ENCODE measurements around the gene WNT8A.
"Not testable (repeated sequence)": the region's sequence is repeated elsewhere in the genome, so short reads cannot be mapped to it uniquely, and the experiment has no call there.

Gene WNT8A, protein sequence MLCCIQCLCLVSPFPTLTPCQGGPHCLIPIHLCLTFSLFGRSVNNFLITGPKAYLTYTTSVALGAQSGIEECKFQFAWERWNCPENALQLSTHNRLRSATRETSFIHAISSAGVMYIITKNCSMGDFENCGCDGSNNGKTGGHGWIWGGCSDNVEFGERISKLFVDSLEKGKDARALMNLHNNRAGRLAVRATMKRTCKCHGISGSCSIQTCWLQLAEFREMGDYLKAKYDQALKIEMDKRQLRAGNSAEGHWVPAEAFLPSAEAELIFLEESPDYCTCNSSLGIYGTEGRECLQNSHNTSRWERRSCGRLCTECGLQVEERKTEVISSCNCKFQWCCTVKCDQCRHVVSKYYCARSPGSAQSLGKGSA

DNA sequence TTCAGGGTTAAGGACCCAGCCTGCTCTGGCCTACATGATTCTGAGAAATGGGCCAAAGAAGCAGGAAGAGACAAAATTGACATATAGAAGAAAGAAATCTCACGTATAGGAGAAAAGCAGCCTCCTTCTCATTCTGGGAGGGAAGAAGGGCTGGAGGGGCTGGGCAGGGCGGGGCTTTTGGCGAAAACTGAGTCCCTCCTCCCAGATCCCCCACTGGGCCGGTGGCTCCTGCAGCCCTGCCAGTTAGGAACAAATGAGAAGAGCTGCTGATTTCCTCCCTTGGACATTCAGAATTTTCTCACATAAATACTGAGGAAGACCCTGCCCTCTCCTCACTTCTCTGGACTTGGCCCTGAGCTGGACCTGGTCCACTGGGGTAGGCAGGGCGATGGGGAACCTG is at the start of gene WNT8A:
Gene WNT8A (plus strand): TSS at position 332 of the 400 bp plus-strand sequence. CDS start 95 bp downstream, outside the sequence.
- no peak for DNase-seq (ENCODE audit: low read depth in 2 of 2)

DNA sequence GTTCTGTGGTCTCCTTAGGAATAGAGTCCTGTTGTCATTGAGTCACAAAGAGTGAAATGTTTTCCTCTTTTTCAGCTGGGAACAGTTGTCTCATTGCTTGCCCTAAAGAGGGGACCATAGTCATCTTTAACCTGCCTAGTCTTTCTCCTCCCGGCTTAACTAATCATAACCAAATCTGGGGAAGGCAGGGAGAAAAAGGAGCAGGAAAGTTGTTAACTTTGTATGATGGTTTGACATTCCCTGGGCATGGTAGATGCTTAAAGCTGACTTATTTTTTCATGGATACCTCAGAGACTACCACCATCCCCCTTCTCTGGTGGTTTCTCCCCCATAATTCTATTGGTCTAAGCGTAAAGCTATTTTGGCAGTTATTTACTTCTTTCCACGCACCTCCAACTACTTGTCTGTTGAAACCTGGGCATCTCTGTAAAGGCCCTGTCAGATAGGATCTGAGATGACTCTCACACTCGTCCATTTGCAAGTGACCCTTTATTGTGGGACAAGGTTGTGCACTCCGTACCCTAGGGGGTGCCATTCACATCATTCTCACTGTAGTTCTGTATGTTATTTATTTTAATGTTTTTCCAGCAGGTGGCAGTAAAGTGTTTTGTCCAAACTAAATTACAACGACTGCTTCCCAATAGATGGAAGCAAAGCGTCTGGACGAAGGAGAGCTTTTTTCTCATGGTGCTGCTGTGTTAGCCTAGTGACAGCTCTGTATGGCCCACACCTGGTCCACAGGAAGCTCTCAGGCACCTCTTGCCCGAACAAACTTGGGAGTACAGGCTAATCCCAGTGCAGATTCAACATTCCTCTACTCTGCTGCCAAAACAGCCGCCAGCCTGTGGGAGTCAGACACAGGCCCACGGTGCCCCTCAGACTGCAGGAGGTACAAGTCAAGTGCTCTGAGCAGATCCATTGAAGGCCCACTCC is 48.0 kb upstream of the WNT8A start:
- DNase-seq (ENCODE audit: low read depth in 2 of 2): peak; percentile 27 to 33

DNA sequence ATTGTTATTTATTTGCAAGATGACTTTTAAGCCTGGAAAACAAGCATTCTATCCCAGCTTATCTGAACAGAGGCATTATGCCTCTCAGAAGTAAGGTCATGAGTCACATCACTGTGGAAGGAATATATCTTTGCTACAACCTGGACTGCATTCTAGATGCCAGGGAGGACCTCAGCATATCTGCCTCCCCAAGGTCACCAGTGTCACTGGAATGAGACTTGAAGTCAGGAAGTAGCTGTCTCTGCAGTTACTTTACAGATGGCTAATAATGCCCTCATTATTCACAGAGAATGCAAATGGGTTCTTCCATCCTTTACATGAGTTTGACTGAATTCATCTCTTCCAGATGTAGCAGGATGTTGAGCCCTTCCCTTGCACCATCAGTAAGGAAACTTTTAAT is 46.6 kb upstream of the WNT8A start:
- no peak for DNase-seq (ENCODE audit: low read depth in 2 of 2)

DNA sequence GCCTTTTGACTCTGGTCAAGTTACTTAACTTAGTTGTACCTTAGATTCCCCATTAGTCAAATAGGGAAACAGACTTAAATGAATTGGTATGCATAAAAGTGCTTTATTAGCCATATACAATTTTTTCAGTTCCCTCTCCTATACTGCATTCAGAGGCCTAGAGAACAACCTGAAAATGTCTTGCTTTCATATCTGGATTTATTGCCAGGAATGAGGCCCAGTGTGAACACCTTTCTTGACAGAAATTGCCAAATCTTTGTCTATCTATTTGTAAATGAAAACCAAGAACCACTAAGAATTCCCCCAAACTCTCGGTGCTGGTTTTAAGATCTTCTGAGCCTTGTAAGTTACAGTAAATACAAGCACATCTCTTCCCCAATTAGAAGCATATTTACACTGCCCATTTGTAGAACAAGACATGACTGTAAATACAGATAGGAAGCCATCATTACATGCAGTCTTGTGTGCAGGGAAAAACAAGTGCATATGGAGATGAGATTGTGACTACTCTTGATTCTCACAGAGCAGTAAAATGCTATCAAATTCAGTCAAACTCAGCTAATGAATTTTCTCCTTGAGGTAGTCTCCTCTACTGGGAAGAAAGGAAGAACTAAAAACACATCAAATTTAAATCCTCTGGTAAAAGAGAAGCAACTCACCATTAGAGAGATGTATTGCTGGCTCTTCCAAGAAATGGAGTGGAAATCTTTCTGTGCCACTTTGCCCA is 45.8 kb upstream of the WNT8A start:
- DNase-seq (ENCODE audit: low read depth in 2 of 2): no peak

DNA sequence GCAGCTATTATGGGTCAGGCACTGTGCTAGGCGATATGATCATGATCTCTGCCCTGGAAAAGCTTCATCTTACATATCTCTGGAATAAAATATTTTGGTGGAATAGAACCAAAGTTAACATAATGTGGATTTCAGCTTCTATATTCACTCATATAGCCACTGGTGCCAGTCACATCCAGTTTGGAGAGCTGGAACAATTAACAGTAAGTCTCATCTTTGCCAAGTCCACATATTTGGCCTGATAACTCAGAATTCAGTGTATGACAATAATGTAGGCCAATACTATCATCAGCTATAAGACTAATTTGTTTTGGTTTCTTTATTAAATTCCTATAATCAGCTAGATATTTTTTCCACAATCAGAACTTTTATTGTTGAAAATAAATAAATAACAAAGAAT is 45.0 kb upstream of the WNT8A start:
- no peak for DNase-seq (ENCODE audit: low read depth in 2 of 2)

DNA sequence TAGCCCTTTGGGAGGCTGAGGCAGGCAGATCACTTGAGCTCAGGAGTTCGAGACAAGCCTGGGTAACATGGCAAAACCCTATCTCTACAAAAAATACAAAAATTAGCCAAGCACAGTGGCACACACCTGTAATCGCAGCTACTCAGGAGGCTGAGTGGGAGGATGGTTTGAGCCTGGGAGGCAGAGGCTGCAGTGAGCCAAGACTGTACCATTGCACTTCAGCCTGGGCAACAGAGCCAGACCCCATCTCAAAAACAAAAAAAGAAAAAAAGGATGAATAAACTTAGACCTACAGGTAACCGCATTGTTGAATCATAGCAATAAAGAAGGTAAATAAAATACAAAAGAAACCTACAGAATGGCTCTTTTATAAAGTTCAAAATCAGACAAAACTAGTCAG is 38.5 kb upstream of the WNT8A start:
- DNase-seq (ENCODE audit: low read depth in 2 of 2): not testable (repeated sequence)

DNA sequence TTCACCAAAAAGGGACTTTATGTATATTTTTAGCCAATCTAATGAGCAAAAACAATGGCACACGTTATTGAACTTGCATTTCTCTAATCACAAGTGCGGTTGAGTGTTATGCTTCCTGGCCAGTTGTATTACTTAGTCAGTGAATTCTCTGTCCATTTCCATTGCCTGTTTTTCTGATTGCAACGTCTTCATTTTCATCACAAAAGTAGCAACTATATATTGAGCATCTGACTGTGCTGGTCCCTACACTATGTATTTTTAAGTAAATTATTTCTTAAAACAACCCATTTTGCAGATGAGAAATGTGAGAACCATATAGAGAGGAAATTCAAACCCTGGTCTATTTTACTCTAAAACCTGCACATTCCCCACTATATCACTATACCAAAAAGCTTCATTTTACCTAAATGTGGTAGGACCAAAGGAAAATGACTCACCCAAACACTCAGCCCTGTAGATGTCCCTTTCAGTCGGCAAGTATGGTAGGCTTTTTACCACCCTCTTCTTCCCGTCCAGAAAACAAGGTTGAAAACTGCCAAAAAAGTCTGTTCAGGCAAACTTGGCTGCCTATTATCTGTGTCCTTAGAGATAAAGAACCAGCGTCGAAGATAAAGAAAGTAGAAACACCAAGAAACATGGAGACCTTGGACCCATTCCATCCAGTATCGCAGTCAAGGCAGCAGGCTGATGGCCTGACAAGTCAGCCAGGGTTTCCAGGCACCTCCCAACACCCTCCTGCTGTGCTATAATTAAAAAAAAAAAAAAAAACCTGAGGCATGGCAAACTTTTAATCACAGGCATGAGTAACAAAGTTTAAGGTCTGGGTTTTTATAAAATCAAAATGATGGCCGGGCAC is 32.2 kb upstream of the WNT8A start:
- DNase-seq (ENCODE audit: low read depth in 2 of 2): no peak

DNA sequence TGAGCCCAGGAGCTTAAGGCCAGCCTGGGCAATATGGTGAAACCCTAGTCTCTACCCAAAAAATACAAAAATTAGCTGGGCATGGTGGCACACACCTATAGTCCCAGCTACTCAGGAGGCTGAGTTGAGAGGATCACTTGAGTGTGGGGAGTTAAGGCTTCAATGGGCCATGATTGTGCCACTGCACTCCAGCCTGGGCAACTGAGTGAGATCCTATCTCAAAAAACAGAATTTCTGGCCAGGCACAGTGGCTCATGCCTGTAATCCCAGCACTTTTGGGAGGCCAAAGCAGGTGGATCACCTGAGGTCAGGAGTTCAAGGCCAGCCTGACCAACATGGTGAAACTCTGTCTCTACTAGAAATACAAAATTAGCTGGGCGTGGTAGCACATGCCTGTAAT is 31.1 kb upstream of the WNT8A start:
- DNase-seq (ENCODE audit: low read depth in 2 of 2): not testable (repeated sequence)

DNA sequence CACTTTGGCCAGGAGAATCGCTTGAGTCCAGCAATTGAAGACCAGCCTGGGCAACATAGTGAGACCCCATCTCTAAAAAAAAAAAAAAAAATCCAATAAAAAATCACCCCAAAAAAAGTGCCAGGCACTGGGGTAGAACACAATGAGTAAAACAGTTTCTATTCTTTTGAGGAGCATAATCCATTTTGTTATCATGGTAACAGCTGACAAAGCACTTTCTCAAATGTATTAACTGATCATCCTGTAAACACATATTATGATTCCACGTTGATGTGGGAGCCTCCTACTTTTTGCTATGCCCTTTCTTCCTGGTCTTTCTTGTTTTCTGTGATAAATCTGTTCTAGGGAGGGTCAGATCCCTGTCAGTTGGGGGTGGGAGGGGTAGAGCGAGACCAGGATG is 30.3 kb upstream of the WNT8A start:
- DNase-seq (ENCODE audit: low read depth in 2 of 2): no peak

DNA sequence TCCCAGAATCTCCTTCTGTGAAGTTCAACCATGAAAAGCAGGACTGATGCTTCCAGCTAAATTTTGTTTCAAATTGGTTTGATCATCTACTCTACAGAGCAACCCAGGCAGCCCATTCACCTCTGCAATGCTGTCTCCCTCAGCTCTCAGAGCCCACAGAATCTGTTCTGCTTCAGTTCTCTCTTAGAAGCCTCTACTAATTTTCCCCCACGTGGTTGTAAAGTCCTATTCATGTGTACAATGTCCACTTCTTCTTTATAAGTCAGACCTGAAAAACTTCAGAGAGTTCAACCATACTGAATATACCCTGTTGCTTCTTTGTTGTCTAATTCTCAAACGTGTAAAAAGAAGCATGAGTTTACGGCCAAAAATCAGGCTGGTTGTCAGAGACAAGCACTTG is 29.6 kb upstream of the WNT8A start:
- DNase-seq (ENCODE audit: low read depth in 2 of 2): no peak

DNA sequence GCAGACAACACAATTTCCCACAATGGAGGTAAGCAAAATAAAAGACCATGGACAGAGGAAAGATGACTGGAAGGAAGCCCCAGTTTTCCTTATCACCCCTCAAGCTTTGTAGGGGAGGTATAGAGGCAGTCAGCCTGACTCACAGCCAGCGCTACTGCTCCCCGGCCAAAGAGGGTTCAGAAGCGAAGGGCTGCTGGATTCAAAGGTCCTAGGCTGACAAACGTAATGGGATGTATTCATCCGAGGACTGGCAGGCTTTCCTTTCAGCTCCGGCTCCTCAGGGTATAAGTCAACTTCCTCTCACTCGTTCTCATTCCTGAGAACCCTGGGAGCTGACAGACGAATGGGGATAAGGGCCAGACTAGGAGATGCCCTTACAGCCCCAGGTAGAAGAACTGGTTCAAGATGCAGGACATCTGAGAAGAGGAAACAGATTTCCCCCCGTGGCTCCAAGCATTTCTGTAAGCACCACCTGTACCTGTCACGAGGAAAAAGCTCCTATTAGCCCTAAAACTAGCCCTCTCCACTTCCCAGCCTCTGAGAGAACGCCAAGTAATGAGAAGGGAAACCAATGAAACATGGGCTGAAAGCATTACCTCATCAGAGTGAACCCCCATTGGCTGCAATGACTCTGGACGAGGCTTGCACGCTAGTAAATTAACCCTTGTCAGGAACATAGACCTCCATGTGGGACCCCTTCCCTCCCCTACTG is 28.8 kb upstream of the WNT8A start:
- DNase-seq (ENCODE audit: low read depth in 2 of 2): no peak

DNA sequence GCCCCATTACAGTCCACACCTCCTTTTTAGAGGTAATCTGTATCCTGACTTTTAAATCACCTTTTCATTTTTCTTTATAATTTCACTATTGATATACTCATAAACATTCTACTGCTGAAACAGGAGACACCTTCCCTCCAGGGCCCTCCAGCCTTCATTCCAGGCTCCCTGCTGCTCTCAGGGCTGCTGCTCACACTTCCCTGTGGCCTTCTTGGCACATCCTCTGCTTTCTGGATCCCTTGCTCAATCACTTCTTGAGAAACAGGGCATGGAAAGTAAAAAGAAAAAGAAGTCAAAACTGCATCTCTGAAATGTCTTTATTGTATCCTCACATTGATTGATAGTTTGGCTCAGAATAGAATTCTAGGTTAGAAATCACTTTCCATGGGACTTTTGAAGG is 19.3 kb upstream of the WNT8A start:
- DNase-seq (ENCODE audit: low read depth in 2 of 2): no peak

DNA sequence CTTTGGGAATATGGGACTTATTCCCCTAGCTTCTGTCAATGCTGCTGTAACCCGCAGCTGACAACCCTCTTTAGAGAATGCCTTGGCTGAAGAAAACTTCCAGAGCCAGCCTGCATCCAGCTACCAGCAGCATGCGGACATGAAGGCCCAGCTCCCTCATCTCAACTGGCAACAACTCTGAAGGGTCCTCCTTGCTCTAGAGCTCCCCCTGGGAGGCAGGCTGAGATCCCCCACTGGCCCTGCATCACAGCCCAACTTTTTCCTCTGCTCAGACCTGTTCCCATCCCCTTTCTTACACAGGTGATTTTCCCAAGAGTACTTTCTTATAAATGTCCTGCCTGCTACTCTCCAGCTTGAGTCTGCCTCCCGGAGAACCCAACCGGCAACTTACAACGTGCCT is 18.7 kb upstream of the WNT8A start:
- no peak for DNase-seq (ENCODE audit: low read depth in 2 of 2)

DNA sequence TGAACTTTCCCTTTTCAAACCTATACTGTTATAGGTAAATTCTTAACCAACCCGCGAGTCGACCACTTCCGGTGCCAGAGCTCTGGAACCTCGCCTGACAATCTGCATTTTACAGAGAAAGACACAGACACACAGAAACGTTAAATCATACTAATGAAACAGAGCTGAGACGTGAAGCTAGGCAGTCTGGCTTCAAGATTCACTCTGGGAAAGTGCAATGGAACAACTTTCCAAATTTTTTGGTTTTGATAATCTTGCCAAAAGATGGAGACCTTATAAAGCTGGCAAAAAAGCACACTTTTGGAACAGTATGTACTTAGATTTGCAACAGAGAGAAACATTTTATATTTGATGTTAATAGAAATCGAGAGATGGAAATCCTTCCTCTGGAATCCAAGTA is 15.9 kb upstream of the WNT8A start:
- DNase-seq (ENCODE audit: low read depth in 2 of 2): no peak

DNA sequence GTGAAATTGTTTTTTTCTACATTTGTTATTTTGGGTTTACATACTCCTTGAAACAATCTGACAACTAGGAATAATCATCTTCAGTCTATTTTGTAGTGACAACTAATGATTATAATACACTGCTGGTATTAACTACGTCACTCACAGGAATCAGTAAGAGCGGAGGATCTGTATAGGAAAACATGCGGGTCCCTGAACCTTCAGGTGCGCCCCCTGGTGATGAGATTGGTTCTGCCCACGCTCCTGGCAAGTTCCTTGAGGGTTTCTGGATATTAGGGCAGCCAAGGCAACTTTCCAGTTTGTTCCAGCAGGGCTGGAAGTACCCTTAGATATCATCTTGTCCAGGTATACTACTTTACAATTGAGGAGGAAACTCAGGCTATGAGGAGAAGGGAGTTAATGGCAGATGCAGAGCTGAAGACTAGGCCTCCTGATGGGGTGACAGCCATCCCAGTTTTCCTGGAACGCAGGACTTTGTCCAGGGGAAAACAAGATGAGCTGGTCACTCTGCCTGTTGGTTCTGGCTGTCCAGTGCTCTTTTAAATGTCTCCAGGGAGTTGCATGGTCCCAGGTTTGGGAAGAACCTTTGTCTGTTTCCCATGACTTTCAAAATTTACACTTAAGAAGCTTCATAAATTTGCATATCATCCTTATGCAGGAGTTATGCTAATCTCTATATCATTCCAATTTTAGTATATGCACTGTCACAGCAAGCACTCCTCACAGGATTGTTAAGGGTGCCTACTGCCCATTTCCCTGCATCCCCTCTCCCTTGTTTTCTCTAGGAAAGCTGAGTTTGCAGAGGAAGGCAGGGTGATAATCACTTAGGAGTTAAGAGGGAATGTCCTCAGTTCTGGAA is 14.9 kb upstream of the WNT8A start:
- peak; percentile 53 to 65 for DNase-seq (ENCODE audit: low read depth in 2 of 2)

DNA sequence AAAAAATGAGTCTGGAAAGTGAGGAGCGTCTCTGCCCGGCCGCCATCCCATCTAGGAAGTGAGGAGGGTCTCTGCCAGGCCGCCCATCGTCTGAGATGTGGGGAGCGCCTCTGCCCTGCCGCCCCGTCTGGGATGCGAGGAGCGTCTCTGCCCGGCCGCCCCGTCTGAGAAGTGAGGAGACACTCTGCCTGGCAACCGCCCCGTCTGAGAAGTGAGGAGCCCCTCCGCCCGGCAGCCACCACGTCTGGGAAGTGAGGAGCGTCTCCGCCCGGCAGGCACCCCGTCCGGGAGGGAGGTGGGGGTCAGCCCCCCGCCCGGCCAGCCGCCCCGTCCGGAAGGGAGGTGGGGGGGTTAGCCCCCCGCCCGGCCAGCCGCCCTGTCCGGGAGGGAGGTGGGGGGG is 13.8 kb upstream of the WNT8A start:
- DNase-seq (ENCODE audit: low read depth in 2 of 2): not testable (repeated sequence)

DNA sequence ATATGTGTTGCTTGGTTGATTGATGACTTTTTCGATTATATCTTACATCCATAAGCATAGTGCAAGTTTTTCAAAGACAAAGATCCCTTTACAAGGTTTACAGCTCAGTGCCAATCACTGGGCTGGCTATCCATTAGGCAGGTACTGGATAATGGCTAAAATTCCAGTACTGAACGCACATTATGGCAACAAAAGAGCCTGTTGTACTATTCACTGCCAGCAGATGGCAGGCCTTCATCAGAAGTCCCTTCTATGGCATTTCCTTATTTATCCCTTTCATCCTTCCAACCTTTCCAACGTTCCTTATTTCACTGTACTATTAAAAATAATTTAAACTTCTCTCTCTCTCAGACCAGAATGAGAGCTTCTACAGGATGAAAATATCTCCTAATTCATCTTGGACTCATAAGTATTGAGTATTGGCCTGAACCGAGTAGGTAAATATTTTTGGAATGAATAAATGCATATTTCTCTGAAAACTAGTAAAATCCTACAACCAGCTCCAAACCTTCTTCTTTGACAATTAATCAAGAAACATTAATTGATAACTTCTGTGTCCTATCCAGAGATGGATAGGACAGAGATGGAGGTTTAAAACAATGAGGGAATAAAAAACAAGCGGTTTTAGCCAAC is 6.7 kb upstream of the WNT8A start:
- DNase-seq (ENCODE audit: low read depth in 2 of 2): peak in 1 of 2 donors; percentile 14

DNA sequence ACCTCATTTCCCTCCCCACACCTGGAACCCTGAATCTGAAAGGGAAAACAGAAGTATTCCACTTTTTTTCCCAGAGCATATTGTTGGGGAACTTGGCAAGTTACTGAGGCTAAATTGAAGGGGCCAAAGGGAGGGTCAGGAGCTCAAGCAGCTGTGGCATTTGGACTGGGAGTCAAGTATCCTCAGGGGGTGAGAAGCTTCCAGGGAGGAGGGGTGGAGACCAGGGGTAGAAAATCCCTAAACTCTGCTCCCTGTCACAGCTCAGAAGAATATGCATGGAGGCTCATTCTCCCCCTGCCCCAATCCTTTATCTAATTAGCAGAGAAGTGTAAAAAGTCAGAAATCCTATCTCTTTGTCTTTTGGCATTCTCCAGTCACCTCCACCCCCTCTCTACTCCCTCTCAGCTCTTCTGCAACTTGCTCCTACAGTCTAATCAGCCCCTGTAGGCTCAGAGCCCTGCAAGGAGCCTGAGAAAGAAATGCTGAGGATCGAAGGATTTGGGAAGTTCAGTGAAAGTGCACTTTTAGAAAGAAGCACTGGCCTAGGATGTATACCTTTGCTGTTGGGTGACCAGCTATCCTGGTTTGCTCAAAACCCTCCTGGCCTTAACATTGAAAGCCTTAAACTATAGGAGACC is 5.7 kb upstream of the WNT8A start:
- no peak for DNase-seq (ENCODE audit: low read depth in 2 of 2)

DNA sequence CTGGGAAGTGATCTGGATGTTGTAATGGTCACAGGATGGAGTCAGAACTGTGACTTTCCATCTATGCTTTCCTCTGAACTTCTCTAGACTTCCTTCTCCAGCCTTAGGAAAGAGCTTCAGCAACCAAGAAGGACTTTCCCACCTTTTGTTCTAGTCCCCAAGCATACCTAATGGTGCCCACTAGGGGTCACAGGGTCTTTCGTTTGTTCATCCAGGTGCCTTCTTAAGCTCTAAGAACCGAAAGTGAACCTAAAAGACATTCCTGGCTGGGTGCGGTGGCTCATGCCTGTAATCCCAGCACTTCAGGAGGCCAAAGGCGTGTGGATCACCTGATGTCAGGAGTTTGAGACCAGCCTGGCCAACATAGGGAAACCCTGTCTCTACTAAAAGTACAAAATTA is 1.8 kb upstream of the WNT8A start:
- no peak for DNase-seq (ENCODE audit: low read depth in 2 of 2)

Measured in stimulated activated CD8-positive, alpha-beta memory T cell treated with anti-CD3 and anti-CD28 coated beads, Interleukin-2, amount 100 ng/mL, for 48 hours (primary cell).